ENCODE measurements around the gene GATM. TPM values are rescaled to one million over a fixed set of nuclear protein-coding genes. Genes with fewer than 3 reads are reported as not detected.

The GATM gene
- total RNA-seq, 2 experiments from 2014 or later, result 0.55 to 0.70 TPM

DNA sequence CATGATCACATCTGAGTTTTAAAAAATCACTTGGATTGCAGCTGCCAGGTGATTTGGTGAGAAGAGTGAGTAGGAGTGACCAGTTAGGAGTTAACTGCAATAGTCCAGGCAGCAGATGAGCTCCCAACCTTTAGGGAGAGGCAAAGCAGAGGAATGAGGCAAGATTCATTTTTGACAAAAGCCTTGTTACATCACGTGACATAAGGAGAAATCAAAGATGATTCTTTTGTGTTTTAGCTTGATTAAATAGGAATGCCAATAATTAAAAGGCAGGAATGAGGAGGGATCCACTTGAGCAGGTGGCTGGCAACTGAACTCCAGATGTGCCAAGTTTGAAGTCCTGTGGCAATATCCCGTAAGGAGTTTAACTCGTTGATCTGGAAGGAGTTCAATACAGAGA, 2.5 kb downstream of the GATM start:
- H3K4me3 ChIP-seq (ENCODE audit: low read length), result no peak overlapping the region
- H3K4me1 ChIP-seq (ENCODE audit: insufficient read depth, low read length), result peaks cover 16% of the 10 kb centered on the region
- H3K27ac Mint-ChIP-seq, result no peak overlapping the region
- peaks cover 61% of the 10 kb centered on the region for H3K27me3 Mint-ChIP-seq
- CTCF ChIA-PET, result no interaction called here
- H3K36me3 ChIP-seq (ENCODE audit: insufficient read depth, low read length), result no peaks in the 10 kb centered on the region
- no peaks in the 10 kb centered on the region for H3K36me3 Mint-ChIP-seq (ENCODE audit: low read depth)
- peaks cover 36 to 73% of the 10 kb centered on the region in 2 experiments for H3K27me3 ChIP-seq (ENCODE audit: control insufficient read depth in 1 of 2, insufficient read depth in 2 of 2, low read length in 2 of 2)
- H3K9me3 ChIP-seq (ENCODE audit: control insufficient read depth in 1 of 2, insufficient read depth in 1 of 2, low read length in 2 of 2), result peaks cover 0 to 7% of the 10 kb centered on the region in 2 experiments
- no peak for ATAC-seq (ENCODE audit: poor library complexity)
- no peak overlapping the region for H3K27ac ChIP-seq (ENCODE audit: low read depth in 1 of 2, low read length in 2 of 2)
- H3K4me1 Mint-ChIP-seq (ENCODE audit: low read depth), result peaks cover 29% of the 10 kb centered on the region
- POLR2A ChIA-PET, result no interaction called here
- TF ChIP-seq, protein P1, sequence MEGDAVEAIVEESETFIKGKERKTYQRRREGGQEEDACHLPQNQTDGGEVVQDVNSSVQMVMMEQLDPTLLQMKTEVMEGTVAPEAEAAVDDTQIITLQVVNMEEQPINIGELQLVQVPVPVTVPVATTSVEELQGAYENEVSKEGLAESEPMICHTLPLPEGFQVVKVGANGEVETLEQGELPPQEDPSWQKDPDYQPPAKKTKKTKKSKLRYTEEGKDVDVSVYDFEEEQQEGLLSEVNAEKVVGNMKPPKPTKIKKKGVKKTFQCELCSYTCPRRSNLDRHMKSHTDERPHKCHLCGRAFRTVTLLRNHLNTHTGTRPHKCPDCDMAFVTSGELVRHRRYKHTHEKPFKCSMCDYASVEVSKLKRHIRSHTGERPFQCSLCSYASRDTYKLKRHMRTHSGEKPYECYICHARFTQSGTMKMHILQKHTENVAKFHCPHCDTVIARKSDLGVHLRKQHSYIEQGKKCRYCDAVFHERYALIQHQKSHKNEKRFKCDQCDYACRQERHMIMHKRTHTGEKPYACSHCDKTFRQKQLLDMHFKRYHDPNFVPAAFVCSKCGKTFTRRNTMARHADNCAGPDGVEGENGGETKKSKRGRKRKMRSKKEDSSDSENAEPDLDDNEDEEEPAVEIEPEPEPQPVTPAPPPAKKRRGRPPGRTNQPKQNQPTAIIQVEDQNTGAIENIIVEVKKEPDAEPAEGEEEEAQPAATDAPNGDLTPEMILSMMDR (IDR thresholded peaks at IDR 0.05), result no peak
- intact Hi-C loops (cut with DNase I, micrococcal nuclease), result no loop called here
- DNase-seq, result no peak
- no peaks in the 10 kb centered on the region for H3K9me3 Mint-ChIP-seq
- H3K4me3 Mint-ChIP-seq, result peak overlapping the region; percentile 35

DNA sequence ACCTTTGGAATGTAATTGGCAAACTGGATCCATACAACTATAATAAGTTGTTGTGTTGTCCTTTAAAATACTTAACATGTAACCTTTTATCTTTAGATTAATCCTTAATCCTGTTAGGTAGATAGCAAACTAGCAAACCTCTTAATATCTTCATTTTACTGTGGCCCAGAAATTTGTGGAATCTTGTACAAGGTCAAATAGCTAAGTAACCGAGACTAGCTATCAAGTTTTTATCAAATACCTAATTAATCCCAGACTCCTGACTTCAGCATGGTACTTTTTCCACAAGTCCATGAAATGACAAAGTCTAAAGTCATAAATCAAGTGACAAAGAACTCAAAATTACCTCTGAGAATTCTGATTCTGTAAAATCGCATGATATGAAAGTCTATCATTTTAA, 4.4 kb downstream of the GATM start:
- no peaks in the 10 kb centered on the region for H3K36me3 ChIP-seq (ENCODE audit: insufficient read depth, low read length)
- H3K4me3 Mint-ChIP-seq, result no peak overlapping the region
- CTCF ChIA-PET, result no interaction called here
- POLR2A ChIA-PET, result no interaction called here
- peaks cover 27% of the 10 kb centered on the region for H3K4me1 Mint-ChIP-seq (ENCODE audit: low read depth)
- ATAC-seq (ENCODE audit: poor library complexity) (no peak), DNase-seq (no peak)
- intact Hi-C loops (cut with DNase I, micrococcal nuclease), result no loop called here
- H3K4me1 ChIP-seq (ENCODE audit: insufficient read depth, low read length), result peaks cover 16% of the 10 kb centered on the region
- H3K36me3 Mint-ChIP-seq (ENCODE audit: low read depth), result no peaks in the 10 kb centered on the region
- no peaks in the 10 kb centered on the region for H3K9me3 Mint-ChIP-seq
- peaks cover 48% of the 10 kb centered on the region for H3K27me3 Mint-ChIP-seq
- no peak overlapping the region for H3K27ac Mint-ChIP-seq
- peaks cover 0 to 7% of the 10 kb centered on the region in 2 experiments for H3K9me3 ChIP-seq (ENCODE audit: control insufficient read depth in 1 of 2, insufficient read depth in 1 of 2, low read length in 2 of 2)
- no peak overlapping the region for H3K4me3 ChIP-seq (ENCODE audit: low read length)
- TF ChIP-seq, protein P1 (IDR thresholded peaks at IDR 0.05), result no peak
- peaks cover 32 to 62% of the 10 kb centered on the region in 2 experiments for H3K27me3 ChIP-seq (ENCODE audit: control insufficient read depth in 1 of 2, insufficient read depth in 2 of 2, low read length in 2 of 2)
- no peak overlapping the region for H3K27ac ChIP-seq (ENCODE audit: low read depth in 1 of 2, low read length in 2 of 2)

DNA sequence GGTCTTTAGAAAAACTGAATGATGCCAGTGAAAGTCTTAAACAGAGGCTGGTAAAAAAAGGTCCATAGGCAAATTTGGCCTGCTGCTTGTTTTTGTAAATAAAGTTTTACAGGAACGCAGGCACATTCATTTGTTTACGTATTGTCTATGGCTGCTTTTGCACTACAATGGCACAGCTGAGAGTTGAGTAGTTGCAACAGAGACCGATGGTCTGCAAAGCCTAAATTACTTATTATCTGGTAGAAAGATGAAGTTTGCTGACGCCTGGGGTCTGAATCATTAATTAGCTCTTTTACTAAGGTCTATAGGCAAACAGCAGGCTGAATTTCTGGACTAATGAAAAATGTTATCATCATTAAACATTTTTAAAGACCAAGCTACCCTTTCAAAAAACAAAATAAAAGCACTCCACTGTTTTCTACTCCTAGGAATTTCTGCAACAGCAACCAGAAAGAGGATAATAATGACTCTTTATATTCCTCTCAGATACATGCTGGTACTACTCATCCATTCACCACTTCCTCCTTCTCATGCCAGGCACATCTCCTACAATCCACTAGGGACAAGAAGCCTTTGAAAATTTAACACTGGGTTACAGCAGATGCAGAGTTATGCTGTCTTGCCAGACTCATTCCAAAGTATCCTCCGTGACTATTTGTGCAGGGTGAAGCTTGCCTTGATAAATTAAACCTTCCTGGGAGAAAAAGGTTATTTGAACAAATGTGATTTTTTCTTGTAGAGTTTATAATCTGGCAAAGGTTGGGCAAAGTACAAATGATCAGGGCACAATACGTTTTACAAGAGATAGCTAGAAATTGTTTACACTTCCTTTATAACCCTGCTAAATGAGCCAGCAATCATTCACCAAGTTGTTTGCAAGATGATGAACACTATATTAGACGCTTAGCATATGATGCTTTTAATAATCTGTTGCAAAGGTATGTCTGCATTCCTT, 6.0 kb downstream of the GATM start:
- Mint-ChIP-seq H3K36me3 (ENCODE audit: low read depth) (no peaks in the 10 kb centered on the region), H3K27ac (no peak overlapping the region), H3K27me3 (peaks cover 36% of the 10 kb centered on the region), H3K9me3 (no peaks in the 10 kb centered on the region), H3K4me1 (ENCODE audit: low read depth) (peaks cover 16% of the 10 kb centered on the region), H3K4me3 (no peak overlapping the region)
- peaks cover 18 to 46% of the 10 kb centered on the region in 2 experiments for H3K27me3 ChIP-seq (ENCODE audit: control insufficient read depth in 1 of 2, insufficient read depth in 2 of 2, low read length in 2 of 2)
- ChIA-PET CTCF (no interaction called here), POLR2A (no interaction called here)
- no peak overlapping the region for H3K27ac ChIP-seq (ENCODE audit: low read depth in 1 of 2, low read length in 2 of 2)
- H3K4me3 ChIP-seq (ENCODE audit: low read length), result no peak overlapping the region
- intact Hi-C loops (cut with DNase I, micrococcal nuclease), result no loop called here
- H3K9me3 ChIP-seq (ENCODE audit: control insufficient read depth in 1 of 2, insufficient read depth in 1 of 2, low read length in 2 of 2), result no peaks in the 10 kb centered on the region
- TF ChIP-seq, protein P1 (IDR thresholded peaks at IDR 0.05), result no peak
- DNase-seq (no peak), ATAC-seq (ENCODE audit: poor library complexity) (no peak)
- H3K4me1 ChIP-seq (ENCODE audit: insufficient read depth, low read length), result peaks cover 2% of the 10 kb centered on the region
- H3K36me3 ChIP-seq (ENCODE audit: insufficient read depth, low read length), result no peaks in the 10 kb centered on the region
